HG03354 (cell line): Measurements from ENCODE around the gene SCN5A.

Experiments
- ATAC-seq: cut with Tn5 transposase; IDR thresholded peaks from one replicate; pipeline ENCODE4 v1.9.1; 2021; ENCODE audit warnings: mild to moderate bottlenecking; ENCODE audit not compliant: unreplicated experiment, poor library complexity, severe bottlenecking

SCN5A gene

DNA sequence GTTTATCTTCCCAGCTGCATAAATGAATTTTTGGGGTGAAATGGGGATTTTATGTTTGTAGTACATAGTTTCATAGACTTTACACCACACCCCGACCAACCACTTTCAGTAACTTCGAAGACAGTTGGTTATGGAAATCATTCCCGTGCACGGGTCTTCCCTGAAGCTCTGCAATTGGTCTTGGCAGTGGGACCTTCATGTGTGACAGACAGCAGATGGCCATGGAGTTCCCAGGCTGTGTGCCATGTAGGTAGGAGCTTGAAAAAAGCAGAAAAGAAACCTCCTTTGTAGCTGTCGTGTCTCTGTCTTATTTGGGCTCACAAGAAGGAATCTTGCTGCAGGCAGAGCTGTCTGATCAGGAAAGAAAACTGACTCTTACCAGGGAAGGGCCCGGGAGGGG is 127.5 kb downstream of the SCN5A start:
- no peak for ATAC-seq

DNA sequence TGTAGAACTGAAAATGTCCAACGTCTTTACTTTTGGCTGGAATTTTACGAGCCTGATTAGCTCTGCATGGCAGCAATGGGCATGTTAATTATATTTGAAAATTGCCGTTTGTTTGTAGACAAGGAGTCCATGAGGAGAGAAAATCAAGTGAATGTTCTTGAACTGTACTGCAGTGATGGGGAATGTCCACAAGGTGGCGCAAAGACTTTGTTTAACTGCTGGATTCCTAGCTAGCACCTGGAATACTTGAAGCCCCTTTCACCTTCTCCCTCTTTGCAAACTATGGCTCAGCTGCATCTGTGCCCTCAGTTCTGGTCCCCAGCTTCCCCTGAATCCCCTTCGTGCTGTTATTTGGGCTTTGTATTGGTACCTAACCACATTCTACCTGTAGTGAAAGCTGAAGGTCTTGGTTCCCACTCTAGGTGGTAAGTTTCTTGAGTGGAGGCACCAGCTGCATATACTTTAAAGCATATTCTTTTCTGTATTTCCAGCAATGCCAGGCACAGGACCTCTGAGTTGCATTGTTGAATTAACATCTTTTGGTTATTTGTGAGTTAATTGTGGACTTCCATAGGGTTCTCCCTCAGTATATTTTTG is 128.0 kb downstream of the SCN5A start:
- ATAC-seq, result peak; percentile 71

DNA sequence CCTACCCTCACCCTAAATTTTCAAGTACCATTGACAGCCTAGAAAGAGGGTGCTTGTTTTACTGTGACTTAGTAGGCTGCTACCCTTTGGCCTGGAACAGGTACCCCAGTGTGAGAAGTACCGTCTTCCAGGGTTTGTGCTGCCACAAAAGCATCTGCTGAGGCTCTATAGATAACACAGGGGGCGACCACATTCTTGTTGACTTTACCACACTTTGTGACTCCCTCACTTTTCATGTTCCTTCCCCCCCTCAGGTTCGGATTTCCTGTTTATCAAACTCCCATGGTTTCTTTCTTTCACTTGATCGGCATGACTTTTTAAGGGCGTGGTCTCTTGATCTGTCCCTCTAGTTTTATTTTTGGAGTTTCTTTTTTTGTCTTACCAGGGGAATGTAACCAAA is 129.8 kb downstream of the SCN5A start:
- ATAC-seq, result no peak

DNA sequence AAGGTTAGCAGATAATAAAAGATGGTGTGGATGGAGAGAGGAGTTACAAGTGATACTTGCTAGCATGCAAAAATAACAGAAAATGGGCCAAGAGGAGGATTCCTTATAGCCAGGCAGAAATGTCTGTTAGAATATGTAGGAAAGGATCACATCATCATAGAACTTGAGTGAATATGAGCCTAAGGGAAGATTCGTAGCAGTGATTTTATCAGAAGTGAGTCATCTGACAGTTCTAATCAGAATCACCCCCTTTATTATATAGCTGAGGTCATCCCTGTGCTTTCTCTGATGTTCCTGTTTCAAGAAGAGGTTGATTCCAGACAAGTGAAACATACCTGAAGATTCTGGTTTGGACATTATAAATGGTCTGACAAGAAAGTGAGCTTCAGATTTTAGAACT is 130.5 kb downstream of the SCN5A start:
- no peak for ATAC-seq

DNA sequence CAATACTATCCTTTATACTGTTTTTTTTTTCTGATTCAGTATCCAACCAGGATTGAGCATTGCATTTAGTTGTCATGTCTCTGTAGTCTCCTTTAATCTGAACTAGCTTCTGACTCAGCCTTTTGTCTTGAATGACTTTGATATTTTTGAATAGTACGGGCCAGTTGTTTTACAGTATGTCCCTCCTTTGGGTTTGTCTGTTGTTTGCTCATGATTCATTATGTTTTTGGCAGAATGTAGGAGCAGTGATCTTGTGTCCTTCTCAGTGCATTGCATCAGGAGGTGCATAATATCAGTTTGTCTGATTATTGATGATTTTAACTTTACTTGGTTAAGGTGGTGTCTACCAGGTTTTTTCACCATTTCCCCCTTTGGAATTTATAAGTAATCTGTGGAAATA is 132.8 kb downstream of the SCN5A start:
- ATAC-seq, result no peak

DNA sequence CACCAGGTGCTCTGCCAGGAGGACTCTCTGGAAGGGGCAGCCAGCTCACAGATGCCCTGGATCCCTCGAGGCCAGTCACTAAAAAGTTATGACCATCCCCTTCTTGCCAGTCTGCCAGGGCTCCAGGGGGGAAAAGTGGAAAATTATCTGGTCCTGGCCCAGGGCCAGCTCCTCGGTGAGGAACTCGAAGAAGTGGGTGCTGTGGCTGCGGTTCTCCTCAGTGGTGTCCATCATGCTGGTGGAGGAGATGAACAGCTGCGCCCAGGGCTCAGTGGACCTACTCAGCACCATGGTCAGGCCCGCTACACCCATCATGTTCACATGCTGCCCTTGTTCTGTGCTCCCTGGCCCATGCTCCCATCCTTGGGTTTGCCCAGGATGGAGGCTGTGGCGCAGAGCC is 134.1 kb downstream of the SCN5A start:
- no peak for ATAC-seq

DNA sequence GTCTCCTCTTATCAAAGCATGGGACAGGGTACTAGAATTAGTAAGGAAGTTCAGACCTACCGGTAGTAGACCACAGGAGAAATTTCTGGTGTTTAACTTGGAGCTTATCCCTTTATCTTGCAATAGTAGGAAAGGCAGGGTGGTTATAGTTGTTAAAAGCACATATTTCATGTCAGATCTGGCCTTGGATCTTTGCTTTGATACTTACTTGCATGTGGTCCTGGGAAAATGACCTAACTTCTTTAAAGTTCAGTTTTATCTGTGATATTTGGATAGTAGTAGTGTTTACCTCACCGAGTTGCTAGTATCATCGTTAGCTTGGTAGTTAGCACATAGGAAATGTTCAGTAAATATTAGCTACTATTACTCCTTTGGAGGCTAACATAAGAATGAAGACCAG is 137.9 kb downstream of the SCN5A start:
- no peak for ATAC-seq

DNA sequence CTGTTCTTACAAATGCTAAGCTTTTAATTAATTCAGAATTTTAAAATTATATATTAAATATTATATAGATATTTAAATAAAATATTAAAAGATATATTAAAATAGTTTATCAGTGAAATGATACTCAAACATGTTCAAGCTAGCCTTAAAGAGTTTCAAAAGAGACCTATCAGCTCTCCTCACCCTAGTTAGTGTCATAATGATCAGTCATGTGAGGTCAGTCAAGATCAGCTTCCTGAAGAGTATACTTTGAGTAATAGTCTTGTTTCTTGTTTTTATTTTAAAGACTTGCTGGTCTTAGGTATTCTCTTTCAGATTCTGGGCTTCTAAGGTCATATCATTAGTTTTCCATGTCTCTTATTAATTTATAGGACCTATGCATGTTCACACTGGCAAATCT is 138.9 kb downstream of the SCN5A start:
- no peak for ATAC-seq

DNA sequence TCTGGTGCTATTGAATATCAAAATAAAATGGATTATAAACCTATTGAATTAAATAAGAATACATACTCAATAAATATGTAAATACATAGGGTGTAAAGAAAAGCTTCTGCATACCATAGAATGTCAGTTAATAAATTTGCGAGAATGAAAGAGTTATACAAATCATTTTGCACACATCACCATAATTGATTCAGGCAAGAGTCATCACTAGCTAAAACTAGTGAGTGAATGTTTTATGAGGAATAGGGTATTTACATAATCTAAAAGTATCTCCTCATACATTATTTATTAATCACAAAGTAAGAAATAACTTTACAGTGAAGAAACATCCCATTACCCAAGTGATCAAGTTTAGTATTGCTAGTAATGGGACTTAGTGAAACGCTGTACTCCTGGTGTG is 139.8 kb downstream of the SCN5A start:
- ATAC-seq, result no peak

DNA sequence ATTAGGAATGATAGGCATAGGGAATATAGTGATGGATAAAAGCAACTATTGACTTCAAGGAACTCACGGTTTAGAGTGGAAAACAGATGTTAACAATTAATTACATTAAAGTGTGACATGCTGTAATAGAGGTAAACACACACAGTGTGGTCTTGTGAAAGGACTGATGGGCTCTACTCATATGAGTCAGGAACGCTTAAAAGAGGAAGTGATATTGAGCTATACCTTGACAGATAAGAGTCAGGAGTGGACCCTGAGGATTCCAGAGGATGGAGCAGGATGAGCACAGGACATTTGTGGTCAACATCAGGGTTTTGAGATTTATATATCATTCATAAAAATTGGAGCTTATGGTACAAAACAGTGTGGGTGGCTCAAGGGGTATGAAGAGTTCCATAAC is 142.4 kb downstream of the SCN5A start:
- ATAC-seq, result peak; percentile 100

DNA sequence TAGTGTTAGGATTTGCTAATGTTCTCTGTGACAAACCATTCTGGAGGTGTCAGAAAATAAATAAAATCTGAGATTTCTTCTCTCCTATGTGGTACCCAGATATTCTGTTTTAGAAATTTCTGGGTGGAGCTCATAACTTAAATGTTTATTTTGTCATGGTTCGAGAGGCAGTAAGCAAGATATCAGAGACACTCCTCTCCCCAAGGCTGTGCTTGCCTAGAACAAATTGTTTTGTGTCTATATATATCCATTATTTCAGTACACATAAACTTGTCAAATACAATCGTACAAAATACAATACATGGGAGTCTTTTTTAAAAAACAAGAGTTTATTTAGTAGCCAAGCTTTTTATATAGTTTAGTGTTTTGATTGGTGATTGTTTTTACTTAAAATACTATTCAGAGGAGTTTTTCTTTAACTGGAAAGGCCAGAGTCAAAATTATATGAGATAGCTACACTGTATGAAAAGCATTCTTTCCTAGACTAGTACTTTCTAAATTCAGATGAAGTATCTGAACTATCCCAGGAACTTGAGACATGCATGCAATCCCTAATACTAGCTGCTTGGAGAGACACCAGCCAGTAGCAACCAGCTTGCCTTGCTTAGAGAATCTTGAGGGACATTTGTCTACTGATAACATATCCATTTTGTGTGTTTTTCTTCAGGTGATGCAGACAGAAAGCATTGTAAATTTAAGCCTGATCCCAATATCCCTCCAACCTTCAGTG is 148.6 kb downstream of the SCN5A start:
- ATAC-seq, result no peak
